K562 (cell line): ENCODE data around the gene KRT81.

Source experiments
- GABPA ChIP-seq: fragments of 200-800 bp; sonication (Bioruptor generic); conservative IDR thresholded peaks from 2 replicates; pipeline ENCODE4 v1.6.1; 2016; ENCODE audit warnings: low read depth, missing genetic modification characterization, missing compliant biosample characterization
- POLR2A ChIP-seq: fragments of 450-650 bp; conservative IDR thresholded peaks from 2 replicates; pipeline ENCODE4 v1.6.1; 2016
- SMC3 ChIP-seq: conservative IDR thresholded peaks from 2 replicates; pipeline ENCODE4 v1.6.1; 2011; ENCODE audit warnings: low read depth, low read length, improper control_type of control experiment; ENCODE audit not compliant: insufficient read depth
- TEAD4 ChIP-seq, 2 experiments: sonication (generic) in 1 of 2; formaldehyde crosslinking in 1 of 2; IDR thresholded peaks; 2 replicates each; pipeline versions ENCODE4 v1.6.1 to v1.8.0; 2012 to 2022; ENCODE audit warnings: borderline replicate concordance in 1 of 2, inconsistent platforms in 1 of 2, low read length in 1 of 2, mild to moderate bottlenecking in 1 of 2, missing genetic modification reagents in 1 of 2
- TRIM28 ChIP-seq: fragments of 450-650 bp; IDR thresholded peaks from 2 replicates; pipeline ENCODE4 v1.6.1; 2017

GRCh38 chr12:52321418-52321817, 30.1 kb upstream of the KRT81 start:
- TF ChIP-seq POLR2A = no peak
- no peak for TF ChIP-seq TRIM28
- no peak for TF ChIP-seq TEAD4 (IDR thresholded peaks at IDR 0.05; ENCODE audit: low read length)
- TF ChIP-seq TEAD4 (CRISPR knock-in tag; IDR thresholded peaks at IDR 0.05; ENCODE audit: borderline replicate concordance) = no peak
- no peak for TF ChIP-seq SMC3
- TF ChIP-seq GABPA (tag) = no peak
